Neural cell (in vitro differentiated cells): ENCODE measurements around the gene RAB13. TPM values are rescaled to one million over a fixed set of nuclear protein-coding genes. Genes with fewer than 3 reads are reported as not detected.

Experiments
- H2AFZ ChIP-seq: fragments of 200-600, 300-800 bp; sonication (generic), shearing (Covaris generic); 2 replicates; pipeline ENCODE4 v1.6.0; 2014; ENCODE audit warnings: low read depth, mild to moderate bottlenecking, antibody characterized with exemption, low read length, moderate library complexity
- H3F3A ChIP-seq: fragments of 200-600 bp; shearing (Covaris generic); 2 replicates; pipeline ENCODE4 v1.6.1; 2016; ENCODE audit warnings: mild to moderate bottlenecking, moderate library complexity, mixed read lengths, antibody characterized with exemption, low read length; ENCODE audit not compliant: insufficient read depth, poor library complexity, severe bottlenecking
- H3K27ac ChIP-seq: fragments of 200-600, 300-800 bp; sonication (generic), shearing (Covaris generic); 2 replicates; pipeline ENCODE4 v1.5.1; 2014; ENCODE audit warnings: mild to moderate bottlenecking, low read length, moderate library complexity
- H3K27me3 ChIP-seq: fragments of 300-800, 200-600 bp; sonication (generic), shearing (Covaris generic); 2 replicates; pipeline ENCODE4 v1.6.0; 2014; ENCODE audit warnings: mild to moderate bottlenecking, low read depth, low read length, moderate library complexity; ENCODE audit not compliant: insufficient read depth
- H3K36me3 ChIP-seq: fragments of 300-800, 200-600 bp; sonication (generic), shearing (Covaris generic); 2 replicates; pipeline ENCODE4 v1.5.1; 2014; ENCODE audit warnings: mild to moderate bottlenecking, antibody characterized with exemption, low read length, moderate library complexity; ENCODE audit not compliant: insufficient read depth
- H3K4me2 ChIP-seq: fragments of 300-800, 200-600 bp; sonication (generic), shearing (Covaris generic); 2 replicates; pipeline ENCODE4 v1.6.0; 2014; ENCODE audit warnings: mild to moderate bottlenecking, low read length
- H3K4me3 ChIP-seq: fragments of 300-800, 200-600 bp; sonication (generic), shearing (Covaris generic); 2 replicates; pipeline ENCODE4 v1.5.1; 2014; ENCODE audit warnings: mild to moderate bottlenecking, low read length, moderate library complexity
- H3K79me2 ChIP-seq: fragments of 200-600 bp; shearing (Covaris generic); replicated peaks from 2 replicates; pipeline ENCODE4 v1.6.0; 2014; ENCODE audit warnings: mild to moderate bottlenecking, low read length, moderate library complexity; ENCODE audit not compliant: insufficient read depth
- H3K9ac ChIP-seq: fragments of 300-800, 200-600 bp; sonication (generic), shearing (Covaris generic); 2 replicates; pipeline ENCODE4 v1.6.1; 2016; ENCODE audit warnings: mild to moderate bottlenecking, low read length, mixed read lengths
- H3K9me2 ChIP-seq: fragments of 200-600 bp; shearing (Covaris generic); 2 replicates; pipeline ENCODE4 v1.6.1; 2016; ENCODE audit warnings: mild to moderate bottlenecking, low read length, mixed read lengths; ENCODE audit not compliant: insufficient read depth
- H3K9me3 ChIP-seq: fragments of 200-600, 300-800 bp; sonication (generic), shearing (Covaris generic); 2 replicates; pipeline ENCODE4 v1.6.1; 2016; ENCODE audit warnings: mild to moderate bottlenecking, mixed run types, low read length, moderate library complexity, mixed read lengths
- H4K20me1 ChIP-seq: fragments of 200-600 bp; shearing (Covaris generic); 2 replicates; pipeline ENCODE4 v1.6.1; 2016; ENCODE audit warnings: mild to moderate bottlenecking, mixed run types; ENCODE audit not compliant: insufficient read depth
- EP300 ChIP-seq: fragments of 450-650 bp; conservative IDR thresholded peaks from 2 replicates; pipeline ENCODE4 v1.6.1; 2014; ENCODE audit warnings: antibody characterized with exemption, mild to moderate bottlenecking, moderate library complexity; ENCODE audit not compliant: poor library complexity, severe bottlenecking
- EZH2 ChIP-seq: fragments of 200-600, 300-800 bp; shearing (Covaris generic), sonication (generic); IDR thresholded peaks from 2 replicates; pipeline ENCODE4 v1.6.1; 2014; ENCODE audit warnings: antibody characterized with exemption, low read length, borderline replicate concordance, mild to moderate bottlenecking; ENCODE audit not compliant: insufficient read depth, poor library complexity, severe bottlenecking
- MXI1 ChIP-seq: fragments of 450-650 bp; conservative IDR thresholded peaks from 2 replicates; pipeline ENCODE4 v1.6.1; 2014; ENCODE audit warnings: antibody characterized with exemption, mild to moderate bottlenecking; ENCODE audit not compliant: poor library complexity, severe bottlenecking
- POLR2AphosphoS5 ChIP-seq: IDR thresholded peaks from 2 replicates; pipeline ENCODE4 v1.6.1; 2012
- RAD21 ChIP-seq: fragments of 450-650 bp; conservative IDR thresholded peaks from 2 replicates; pipeline ENCODE4 v1.6.1; 2014; ENCODE audit warnings: antibody characterized with exemption, mild to moderate bottlenecking, moderate library complexity
- SMC3 ChIP-seq: fragments of 450-650 bp; conservative IDR thresholded peaks from 2 replicates; pipeline ENCODE4 v1.6.1; 2014; ENCODE audit warnings: antibody characterized with exemption, mild to moderate bottlenecking, moderate library complexity; ENCODE audit not compliant: poor library complexity
- TAF1 ChIP-seq: IDR thresholded peaks from 2 replicates; pipeline ENCODE4 v1.6.1; 2012; ENCODE audit warnings: low read depth
- polyA plus RNA-seq: library from polyadenylated mRNA; depleted of rRNA; stranded (reverse); fragments of >200 nt; gene quantifications from 2 replicates; pipeline ENCODE4 v1.2.3, GENCODE V29; 2014
- TF ChIP-seq, protein P1 (sequence below): fragments of 450-650 bp; IDR thresholded peaks from 2 replicates; pipeline ENCODE4 v1.5.1; 2014; ENCODE audit warnings: antibody characterized with exemption, mild to moderate bottlenecking, moderate library complexity; ENCODE audit not compliant: poor library complexity, severe bottlenecking
- TF ChIP-seq, protein P2 (sequence below): IDR thresholded peaks from 2 replicates; pipeline ENCODE4 v1.6.1; 2012; ENCODE audit warnings: borderline replicate concordance

RAB13 gene
- polyA plus RNA-seq, 1 donor from 2014 or later, result 0.53 TPM

DNA sequence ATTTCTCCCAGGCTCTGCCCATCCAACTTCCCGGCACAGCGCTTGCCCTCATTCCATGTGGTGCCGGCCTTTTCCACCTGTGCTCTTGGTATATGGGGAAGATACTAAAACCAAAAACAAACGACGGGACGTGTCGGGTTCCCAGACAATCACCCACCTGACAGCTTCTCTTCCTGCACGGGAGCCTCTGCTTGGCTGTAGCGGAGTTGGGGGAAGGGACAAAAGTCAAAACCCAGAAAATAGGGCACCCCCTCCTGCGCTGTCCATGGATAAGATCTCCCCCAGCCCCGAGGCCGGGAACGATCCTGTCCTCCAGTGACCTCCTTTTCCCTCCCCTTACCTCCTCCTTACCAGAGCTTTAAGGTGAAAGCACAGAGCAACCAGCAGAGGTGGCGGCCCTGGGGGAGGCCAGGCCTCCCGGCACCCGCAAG, 9.3 kb downstream of the RAB13 start:
- peak overlapping the region; percentile 91 for H3K27ac ChIP-seq
- H2AFZ ChIP-seq, result peak overlapping the region; percentile 61
- peaks cover 11% of the 10 kb centered on the region for H3K79me2 ChIP-seq
- no peaks in the 10 kb centered on the region for H4K20me1 ChIP-seq
- H3K4me2 ChIP-seq, result peak overlapping the region; percentile 83
- peak overlapping the region; percentile 88 for H3K9ac ChIP-seq
- peak overlapping the region; percentile 100 for H3K4me3 ChIP-seq
- H3F3A ChIP-seq, result no peaks in the 10 kb centered on the region
- no peak for TF ChIP-seq EZH2
- TF ChIP-seq TAF1, result peak; percentile 6
- H3K36me3 ChIP-seq, result no peaks in the 10 kb centered on the region
- H3K27me3 ChIP-seq, result no peaks in the 10 kb centered on the region
- H3K9me2 ChIP-seq, result no peaks in the 10 kb centered on the region
- H3K9me3 ChIP-seq, result no peaks in the 10 kb centered on the region

DNA sequence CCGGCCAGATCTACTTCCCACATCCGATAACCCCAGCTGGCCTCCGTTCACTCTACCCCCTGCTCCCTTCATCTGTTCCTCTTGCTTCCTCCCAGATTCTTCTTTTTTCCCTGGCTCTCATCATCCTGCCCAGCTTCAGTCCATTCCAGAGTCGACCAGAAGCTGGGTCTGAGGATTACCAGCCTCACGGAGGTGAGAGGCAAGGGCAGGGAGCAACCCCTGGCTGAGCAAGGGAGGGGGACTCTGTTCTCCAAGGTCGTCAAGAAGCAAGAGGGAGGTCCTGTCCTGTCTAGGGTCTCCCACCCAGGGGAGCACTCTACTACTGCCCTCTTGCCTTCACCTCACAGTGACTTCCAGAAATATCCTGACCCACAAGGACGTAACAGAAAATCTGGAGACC, 12.6 kb downstream of the RAB13 start:
- H2AFZ ChIP-seq, result no peak overlapping the region
- no peaks in the 10 kb centered on the region for H3K36me3 ChIP-seq
- H4K20me1 ChIP-seq, result no peaks in the 10 kb centered on the region
- no peaks in the 10 kb centered on the region for H3K9me3 ChIP-seq
- TF ChIP-seq MXI1, result no peak
- H3K4me2 ChIP-seq, result no peak overlapping the region
- no peaks in the 10 kb centered on the region for H3K9me2 ChIP-seq
- no peak overlapping the region for H3K27ac ChIP-seq
- H3K27me3 ChIP-seq, result no peaks in the 10 kb centered on the region
- no peaks in the 10 kb centered on the region for H3F3A ChIP-seq
- H3K9ac ChIP-seq, result no peak overlapping the region
- H3K4me3 ChIP-seq, result no peak overlapping the region
- peaks cover 11% of the 10 kb centered on the region for H3K79me2 ChIP-seq

DNA sequence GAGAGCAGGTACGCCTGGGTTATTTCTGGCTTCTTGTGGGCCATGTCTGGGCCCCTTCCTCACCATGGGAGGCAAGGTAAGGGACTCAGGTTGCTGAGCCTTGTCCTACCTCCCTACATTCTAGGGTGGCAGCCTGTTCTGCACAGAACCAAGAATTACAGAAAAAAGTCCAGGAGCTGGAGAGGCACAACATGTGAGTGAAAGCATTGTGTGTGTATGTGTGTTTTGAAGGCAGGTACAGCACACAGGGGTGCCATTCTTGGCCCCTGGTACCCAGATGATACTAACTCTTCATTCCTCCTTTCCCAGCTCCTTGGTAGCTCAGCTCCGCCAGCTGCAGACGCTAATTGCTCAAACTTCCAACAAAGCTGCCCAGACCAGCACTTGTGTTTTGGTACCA, 13.1 kb downstream of the RAB13 start:
- Histone ChIP-seq H3K36me3 (no peaks in the 10 kb centered on the region), H3K4me3 (no peak overlapping the region), H3K27ac (no peak overlapping the region), H3K9me2 (no peaks in the 10 kb centered on the region), H3K79me2 (peaks cover 11% of the 10 kb centered on the region), H2AFZ (no peak overlapping the region), H3K9me3 (no peaks in the 10 kb centered on the region), H4K20me1 (no peaks in the 10 kb centered on the region), H3K4me2 (no peak overlapping the region), H3K27me3 (no peaks in the 10 kb centered on the region), H3F3A (no peaks in the 10 kb centered on the region), H3K9ac (no peak overlapping the region)
- TF ChIP-seq POLR2AphosphoS5 (no peak), SMC3 (no peak), EZH2 (no peak), RAD21 (no peak), TAF1 (no peak), MXI1 (no peak), EP300 (no peak)
- TF ChIP-seq, protein P1, sequence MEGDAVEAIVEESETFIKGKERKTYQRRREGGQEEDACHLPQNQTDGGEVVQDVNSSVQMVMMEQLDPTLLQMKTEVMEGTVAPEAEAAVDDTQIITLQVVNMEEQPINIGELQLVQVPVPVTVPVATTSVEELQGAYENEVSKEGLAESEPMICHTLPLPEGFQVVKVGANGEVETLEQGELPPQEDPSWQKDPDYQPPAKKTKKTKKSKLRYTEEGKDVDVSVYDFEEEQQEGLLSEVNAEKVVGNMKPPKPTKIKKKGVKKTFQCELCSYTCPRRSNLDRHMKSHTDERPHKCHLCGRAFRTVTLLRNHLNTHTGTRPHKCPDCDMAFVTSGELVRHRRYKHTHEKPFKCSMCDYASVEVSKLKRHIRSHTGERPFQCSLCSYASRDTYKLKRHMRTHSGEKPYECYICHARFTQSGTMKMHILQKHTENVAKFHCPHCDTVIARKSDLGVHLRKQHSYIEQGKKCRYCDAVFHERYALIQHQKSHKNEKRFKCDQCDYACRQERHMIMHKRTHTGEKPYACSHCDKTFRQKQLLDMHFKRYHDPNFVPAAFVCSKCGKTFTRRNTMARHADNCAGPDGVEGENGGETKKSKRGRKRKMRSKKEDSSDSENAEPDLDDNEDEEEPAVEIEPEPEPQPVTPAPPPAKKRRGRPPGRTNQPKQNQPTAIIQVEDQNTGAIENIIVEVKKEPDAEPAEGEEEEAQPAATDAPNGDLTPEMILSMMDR, result no peak
- TF ChIP-seq, protein P2, sequence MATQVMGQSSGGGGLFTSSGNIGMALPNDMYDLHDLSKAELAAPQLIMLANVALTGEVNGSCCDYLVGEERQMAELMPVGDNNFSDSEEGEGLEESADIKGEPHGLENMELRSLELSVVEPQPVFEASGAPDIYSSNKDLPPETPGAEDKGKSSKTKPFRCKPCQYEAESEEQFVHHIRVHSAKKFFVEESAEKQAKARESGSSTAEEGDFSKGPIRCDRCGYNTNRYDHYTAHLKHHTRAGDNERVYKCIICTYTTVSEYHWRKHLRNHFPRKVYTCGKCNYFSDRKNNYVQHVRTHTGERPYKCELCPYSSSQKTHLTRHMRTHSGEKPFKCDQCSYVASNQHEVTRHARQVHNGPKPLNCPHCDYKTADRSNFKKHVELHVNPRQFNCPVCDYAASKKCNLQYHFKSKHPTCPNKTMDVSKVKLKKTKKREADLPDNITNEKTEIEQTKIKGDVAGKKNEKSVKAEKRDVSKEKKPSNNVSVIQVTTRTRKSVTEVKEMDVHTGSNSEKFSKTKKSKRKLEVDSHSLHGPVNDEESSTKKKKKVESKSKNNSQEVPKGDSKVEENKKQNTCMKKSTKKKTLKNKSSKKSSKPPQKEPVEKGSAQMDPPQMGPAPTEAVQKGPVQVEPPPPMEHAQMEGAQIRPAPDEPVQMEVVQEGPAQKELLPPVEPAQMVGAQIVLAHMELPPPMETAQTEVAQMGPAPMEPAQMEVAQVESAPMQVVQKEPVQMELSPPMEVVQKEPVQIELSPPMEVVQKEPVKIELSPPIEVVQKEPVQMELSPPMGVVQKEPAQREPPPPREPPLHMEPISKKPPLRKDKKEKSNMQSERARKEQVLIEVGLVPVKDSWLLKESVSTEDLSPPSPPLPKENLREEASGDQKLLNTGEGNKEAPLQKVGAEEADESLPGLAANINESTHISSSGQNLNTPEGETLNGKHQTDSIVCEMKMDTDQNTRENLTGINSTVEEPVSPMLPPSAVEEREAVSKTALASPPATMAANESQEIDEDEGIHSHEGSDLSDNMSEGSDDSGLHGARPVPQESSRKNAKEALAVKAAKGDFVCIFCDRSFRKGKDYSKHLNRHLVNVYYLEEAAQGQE, result no peak
